IMR-90 (cell line): Measurements from ENCODE around the gene FAM124B. TPM values are rescaled to one million over a fixed set of nuclear protein-coding genes. Genes with fewer than 3 reads are reported as not detected.

ENCODE experiments used
- ATAC-seq: fragments of 200-7000 bp; cut with Tn5 transposase; 2 replicates; pipeline ENCODE4 v1.9.1; 2020; ENCODE audit warnings: low read depth, mild to moderate bottlenecking, moderate library complexity
- BruUV-seq: library from RNA; stranded (reverse); fragments of 400-500 nt; replicated peaks from 2 replicates; lab custom pipeline; 2021; lab: Mats Ljungman, UMichigan
- CTCF ChIA-PET: fragments of 300-600 bp; formaldehyde crosslinking; extraction: SDS; loops from one replicate; lab custom pipeline; 2021; ENCODE audit warnings: antibody characterized with exemption; lab: Yijun Ruan, JAX
- POLR2A ChIA-PET: fragments of 300-600 bp; sonication (Branson Sonifier 250); formaldehyde crosslinking; loops from one replicate; lab custom pipeline; 2022; ENCODE audit warnings: antibody characterized with exemption; ENCODE audit not compliant: unreplicated experiment; lab: Charles Lee
- DNase-seq: peaks from one replicate; pipeline ENCODE4 v3.0.0; 2013
- H2AFZ ChIP-seq: replicated peaks from 2 replicates; pipeline ENCODE3; 2013; ENCODE audit warnings: low read length, mild to moderate bottlenecking; ENCODE audit not compliant: poor library complexity
- H2AK5ac ChIP-seq: 2 replicates; pipeline ENCODE4 v1.6.1; 2013; ENCODE audit warnings: low read depth, low read length, inconsistent platforms
- H2AK9ac ChIP-seq: replicated peaks from 2 replicates; pipeline ENCODE3; 2013; ENCODE audit warnings: mild to moderate bottlenecking, low read depth, low read length, moderate library complexity; ENCODE audit not compliant: poor library complexity
- H2BK120ac ChIP-seq: 2 replicates; pipeline ENCODE4 v1.6.1; 2013; ENCODE audit warnings: low read depth, low read length, inconsistent platforms
- H2BK15ac ChIP-seq: 3 replicates; pipeline ENCODE4 v1.6.1; 2013; ENCODE audit warnings: low read depth, low read length, inconsistent platforms
- H2BK20ac ChIP-seq: 2 replicates; pipeline ENCODE4 v1.6.1; 2013; ENCODE audit warnings: low read depth, mild to moderate bottlenecking, inconsistent platforms, low read length, moderate library complexity
- H2BK5ac ChIP-seq: 2 replicates; pipeline ENCODE4 v1.6.1; 2013; ENCODE audit warnings: mild to moderate bottlenecking, low read depth, low read length, inconsistent platforms; ENCODE audit not compliant: poor library complexity, severe bottlenecking
- H3K14ac ChIP-seq: replicated peaks from 2 replicates; pipeline ENCODE4 v1.6.1; 2013; ENCODE audit warnings: low read depth, low read length, inconsistent platforms
- H3K18ac ChIP-seq: 2 replicates; pipeline ENCODE4 v1.6.1; 2013; ENCODE audit warnings: low read depth, low read length, control low read depth
- H3K23ac ChIP-seq: 2 replicates; pipeline ENCODE4 v1.6.1; 2013; ENCODE audit warnings: low read depth, low read length, inconsistent platforms
- H3K27ac ChIP-seq: 2 replicates; pipeline ENCODE4 v1.5.1; 2013; ENCODE audit warnings: mild to moderate bottlenecking, control low read depth, low read length; ENCODE audit not compliant: insufficient read depth
- H3K27me3 ChIP-seq: 2 replicates; pipeline ENCODE4 v1.6.1; 2013; ENCODE audit warnings: low read length; ENCODE audit not compliant: control insufficient read depth, insufficient read depth
- H3K36me3 ChIP-seq: 2 replicates; pipeline ENCODE4 v1.6.1; 2013; ENCODE audit warnings: low read length, mixed read lengths; ENCODE audit not compliant: control insufficient read depth, insufficient read depth
- H3K4ac ChIP-seq: 2 replicates; pipeline ENCODE4 v1.6.1; 2013; ENCODE audit warnings: low read depth, low read length, inconsistent platforms
- H3K4me1 ChIP-seq: 2 replicates; pipeline ENCODE4 v1.6.1; 2013; ENCODE audit warnings: low read length, mixed read lengths; ENCODE audit not compliant: control insufficient read depth, insufficient read depth
- H3K4me2 ChIP-seq: 2 replicates; pipeline ENCODE4 v1.6.1; 2013; ENCODE audit warnings: low read depth, mild to moderate bottlenecking, control low read depth, low read length, moderate library complexity
- H3K4me3 ChIP-seq: 2 replicates; pipeline ENCODE4 v1.5.1; 2013; ENCODE audit warnings: low read depth, mild to moderate bottlenecking, control low read depth, low read length, moderate library complexity; ENCODE audit not compliant: insufficient read depth
- H3K56ac ChIP-seq: 2 replicates; pipeline ENCODE4 v1.6.1; 2013; ENCODE audit warnings: low read length, inconsistent platforms; ENCODE audit not compliant: insufficient read depth; ENCODE audit errors: extremely low read depth
- H3K79me1 ChIP-seq, 2 experiments: 2 replicates each; pipeline ENCODE4 v1.6.1; 2013; ENCODE audit warnings: low read length in 2 of 2, inconsistent platforms in 1 of 2, low read depth in 1 of 2
- H3K9ac ChIP-seq: 2 replicates; pipeline ENCODE4 v1.6.1; 2013; ENCODE audit warnings: low read depth, low read length, control low read depth
- H3K9me1 ChIP-seq: 2 replicates; pipeline ENCODE4 v1.6.1; 2013; ENCODE audit warnings: low read length, inconsistent platforms; ENCODE audit not compliant: insufficient read depth
- H3K9me3 ChIP-seq: 2 replicates; pipeline ENCODE4 v1.6.1; 2013; ENCODE audit warnings: low read length; ENCODE audit not compliant: control insufficient read depth, insufficient read depth
- H4K20me1 ChIP-seq: 2 replicates; pipeline ENCODE4 v1.6.1; 2013; ENCODE audit warnings: low read length, inconsistent platforms; ENCODE audit not compliant: insufficient read depth
- H4K5ac ChIP-seq: 2 replicates; pipeline ENCODE4 v1.6.1; 2013; ENCODE audit warnings: mild to moderate bottlenecking, low read depth, low read length, control low read depth
- H4K8ac ChIP-seq, 2 experiments: 2 replicates each; pipeline ENCODE4 v1.6.1; 2013; ENCODE audit warnings: low read depth in 2 of 2, low read length in 2 of 2, control low read depth in 1 of 2, inconsistent platforms in 1 of 2
- H4K91ac ChIP-seq: 2 replicates; pipeline ENCODE4 v1.6.1; 2013; ENCODE audit warnings: low read depth, low read length, inconsistent platforms; ENCODE audit not compliant: insufficient read depth
- BHLHE40 ChIP-seq: fragments of 150-350 bp; IDR thresholded peaks from 2 replicates; pipeline ENCODE4 v1.6.1; 2016; ENCODE audit warnings: mild to moderate bottlenecking, low read depth, low read length
- CEBPB ChIP-seq: IDR thresholded peaks from 2 replicates; pipeline ENCODE4 v1.6.1; 2012; ENCODE audit warnings: low read depth, low read length, improper control_type of control experiment
- CHD1 ChIP-seq: IDR thresholded peaks from 2 replicates; pipeline ENCODE4 v1.6.1; 2012; ENCODE audit warnings: low read depth, low read length, improper control_type of control experiment
- CTCF ChIP-seq: conservative IDR thresholded peaks from 2 replicates; pipeline ENCODE4 v1.5.1; 2012; ENCODE audit warnings: mild to moderate bottlenecking, low read depth, low read length, improper control_type of control experiment
- ELK1 ChIP-seq: fragments of 150-350 bp; IDR thresholded peaks from 2 replicates; pipeline ENCODE4 v1.6.1; 2016; ENCODE audit warnings: low read depth, mild to moderate bottlenecking, low read length, moderate library complexity, borderline replicate concordance
- FOS ChIP-seq: fragments of 150-350 bp; IDR thresholded peaks from 2 replicates; pipeline ENCODE4 v1.6.1; 2016; ENCODE audit warnings: low read depth, low read length
- MAFK ChIP-seq: IDR thresholded peaks from 2 replicates; pipeline ENCODE4 v1.6.1; 2012; ENCODE audit warnings: low read depth, low read length, improper control_type of control experiment
- MAZ ChIP-seq: IDR thresholded peaks from 2 replicates; pipeline ENCODE4 v1.6.1; 2012; ENCODE audit warnings: low read depth, mild to moderate bottlenecking, low read length, improper control_type of control experiment, moderate library complexity, borderline replicate concordance
- MXI1 ChIP-seq: IDR thresholded peaks from 2 replicates; pipeline ENCODE4 v1.6.1; 2012; ENCODE audit warnings: low read depth, mild to moderate bottlenecking, low read length, moderate library complexity, borderline replicate concordance
- NFE2L2 ChIP-seq: fragments of 150-350 bp; IDR thresholded peaks from 2 replicates; pipeline ENCODE4 v1.6.1; 2016; ENCODE audit warnings: low read depth, mild to moderate bottlenecking, low read length
- POLR2A ChIP-seq: IDR thresholded peaks from 2 replicates; pipeline ENCODE4 v1.6.1; 2012; ENCODE audit warnings: mild to moderate bottlenecking, low read depth, low read length
- RAD21 ChIP-seq: IDR thresholded peaks from 2 replicates; pipeline ENCODE4 v1.6.1; 2012; ENCODE audit warnings: low read length, improper control_type of control experiment
- RCOR1 ChIP-seq: IDR thresholded peaks from 2 replicates; pipeline ENCODE4 v1.6.1; 2012; ENCODE audit warnings: mild to moderate bottlenecking, low read length, improper control_type of control experiment; ENCODE audit not compliant: insufficient replicate concordance
- RFX5 ChIP-seq: IDR thresholded peaks from 2 replicates; pipeline ENCODE4 v1.8.0; 2012; ENCODE audit warnings: low read depth, mild to moderate bottlenecking, low read length, moderate library complexity
- SMC3 ChIP-seq: fragments of 150-350 bp; IDR thresholded peaks from 2 replicates; pipeline ENCODE4 v1.6.1; 2016; ENCODE audit warnings: low read depth, mild to moderate bottlenecking, antibody characterized with exemption, low read length, moderate library complexity
- USF2 ChIP-seq: fragments of 150-350 bp; IDR thresholded peaks from 2 replicates; pipeline ENCODE4 v1.6.1; 2017; ENCODE audit warnings: mild to moderate bottlenecking, antibody characterized with exemption, low read length, low read depth
- WGBS, 2 experiments: methylation state at CpG; one replicate each; pipeline versions ENCODE4 v1.1.5 to v1.1.7; 2013; ENCODE audit warnings: missing lambda C conversion rate in 2 of 2; ENCODE audit not compliant: insufficient read length in 1 of 2; ENCODE audit errors: extremely low coverage in 2 of 2; 5-methylcytosine and 5-hydroxymethylcytosine counted together
- dilution Hi-C: fragments of 300-500 bp; cut with HindIII; formaldehyde crosslinking; loops from one replicate; pipeline ENCODE4 v1.14.3; 2018; ENCODE audit warnings: low sequenced_read_pairs; ENCODE audit not compliant: unreplicated experiment
- in situ Hi-C: fragments of 300-500 bp; cut with MboI; formaldehyde crosslinking; loops from 3 replicates; pipeline ENCODE4 v1.14.3; 2019; ENCODE audit warnings: low sequenced_read_pairs, inconsistent platforms, mixed read lengths
- intact Hi-C: fragments of 100-400 bp; cut with micrococcal nuclease; formaldehyde crosslinking; loops from 2 replicates; pipeline ENCODE4 v1.10.0; 2022
- polyA plus RNA-seq, 3 experiments: library from polyadenylated mRNA; depleted of rRNA; stranded (reverse); fragments of >200 nt; gene quantifications; 2 replicates each; pipeline ENCODE4 v1.2.3, GENCODE V29; 2012; ENCODE audit warnings: low replicate concordance in 1 of 3
- total RNA-seq: library from RNA; depleted of rRNA; stranded (reverse); fragments of >200 nt; gene quantifications from 2 replicates; pipeline ENCODE4 v1.2.3, GENCODE V29; 2012

FAM124B gene
- total and polyA plus RNA-seq, 2 of the 4 experiments (the other 2 are of a cell fraction), result not detected

GRCh38 chr2:224407241-224407701 lies 5.4 kb upstream of the FAM124B start:
- Histone ChIP-seq H3K4me1 (no peaks in the 10 kb centered on the region), H3K79me1 (no peaks in the 10 kb centered on the region), H2BK15ac (no peak overlapping the region), H3K36me3 (no peaks in the 10 kb centered on the region), H2BK20ac (no peak overlapping the region), H4K5ac (no peak overlapping the region), H3K4me3 (no peak overlapping the region), H3K9me3 (peaks cover 5% of the 10 kb centered on the region; the same call in 1 of the 2 replicates), H3K27me3 (no peaks in the 10 kb centered on the region), H3K27ac (no peak overlapping the region), H4K20me1 (no peaks in the 10 kb centered on the region), H2BK5ac (no peak overlapping the region), H4K91ac (no peak overlapping the region), H2AFZ (no peak overlapping the region), H3K9me1 (no peaks in the 10 kb centered on the region), H2AK5ac (no peak overlapping the region), H3K56ac (no peak overlapping the region), H3K23ac (no peak overlapping the region), H3K4me2 (no peak overlapping the region), H2BK120ac (no peak overlapping the region), H4K8ac (no peak overlapping the region), H3K14ac (no peak overlapping the region), H3K4ac (no peak overlapping the region), H3K9ac (no peak overlapping the region), H2AK9ac (no peak overlapping the region), H3K18ac (no peak overlapping the region)
- TF ChIP-seq FOS (no peak), BHLHE40 (no peak), RCOR1 (no peak), MAFK (no peak), CEBPB (no peak), CHD1 (no peak), RAD21 (no peak), USF2 (no peak), RFX5 (no peak), CTCF (no peak), ELK1 (no peak), MAZ (no peak), SMC3 (no peak), NFE2L2 (no peak), POLR2A (no peak), MXI1 (no peak)
- ATAC-seq (no peak), DNase-seq (no peak)
- dilution Hi-C loops (no loop called here), in situ Hi-C loops (no loop called here), intact Hi-C loops (no loop called here)
- POLR2A ChIA-PET, result no interaction called here
- BruUV-seq, result no TSS peak
- CTCF ChIA-PET, result no interaction called here
- no CpG with 5 or more reads among the region's 5 CpGs for WGBS, 2 experiments
